RPMI7951 (cell line): ENCODE results near the gene LGALS7. TPM values are rescaled to one million over a fixed set of nuclear protein-coding genes. Genes with fewer than 3 reads are reported as not detected.

Experiments used
- DNase-seq: peaks from one replicate; pipeline ENCODE4 v3.0.0-alpha.2; 2012; ENCODE audit warnings: low read depth
- total RNA-seq: library from RNA; depleted of rRNA; stranded (reverse); fragments of >200 nt; shearing (Covaris generic); gene quantifications from 2 replicates; pipeline ENCODE4 v1.2.3, GENCODE V29; 2014

Gene LGALS7
- total RNA-seq, 1 experiment from 2014 or later: not detected

DNA sequence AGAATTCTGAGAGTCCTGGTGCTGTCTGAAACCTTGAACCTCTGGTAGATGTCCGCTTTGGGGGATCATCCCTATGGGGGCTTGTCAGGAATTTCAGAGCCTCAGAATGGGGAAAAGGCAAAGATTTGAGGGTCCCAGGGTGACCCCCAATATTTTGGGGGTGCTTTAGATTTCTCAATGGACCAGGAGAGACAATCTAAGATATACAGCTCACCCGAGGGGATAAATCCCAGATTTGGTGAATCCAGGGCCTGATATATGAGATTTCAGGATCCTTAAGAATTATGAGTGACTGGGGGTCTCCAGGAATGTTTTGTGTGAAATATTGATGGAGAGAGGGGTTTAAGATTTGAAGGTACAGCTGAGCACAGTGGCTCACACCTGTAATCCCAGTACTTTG lies 32.4 kb downstream of the LGALS7 start:
- DNase-seq: no peak

DNA sequence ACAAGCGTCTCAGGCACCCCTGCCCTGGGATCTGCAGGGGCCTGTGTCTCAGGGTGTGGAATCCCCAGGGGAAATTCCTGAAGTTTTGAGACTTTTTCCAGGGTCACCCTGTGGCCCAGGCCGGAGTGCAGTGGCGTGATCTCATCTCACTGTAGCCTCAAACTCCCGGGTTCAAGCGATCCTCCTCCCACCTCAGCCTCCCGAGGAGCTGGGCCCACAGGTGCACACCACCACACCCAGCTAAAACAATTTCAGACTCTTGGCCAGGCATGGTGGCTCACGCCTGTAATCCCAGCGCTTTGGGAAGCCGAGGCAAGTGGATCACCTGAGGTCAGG lies 33.1 kb downstream of the LGALS7 start:
- DNase-seq: no peak

DNA sequence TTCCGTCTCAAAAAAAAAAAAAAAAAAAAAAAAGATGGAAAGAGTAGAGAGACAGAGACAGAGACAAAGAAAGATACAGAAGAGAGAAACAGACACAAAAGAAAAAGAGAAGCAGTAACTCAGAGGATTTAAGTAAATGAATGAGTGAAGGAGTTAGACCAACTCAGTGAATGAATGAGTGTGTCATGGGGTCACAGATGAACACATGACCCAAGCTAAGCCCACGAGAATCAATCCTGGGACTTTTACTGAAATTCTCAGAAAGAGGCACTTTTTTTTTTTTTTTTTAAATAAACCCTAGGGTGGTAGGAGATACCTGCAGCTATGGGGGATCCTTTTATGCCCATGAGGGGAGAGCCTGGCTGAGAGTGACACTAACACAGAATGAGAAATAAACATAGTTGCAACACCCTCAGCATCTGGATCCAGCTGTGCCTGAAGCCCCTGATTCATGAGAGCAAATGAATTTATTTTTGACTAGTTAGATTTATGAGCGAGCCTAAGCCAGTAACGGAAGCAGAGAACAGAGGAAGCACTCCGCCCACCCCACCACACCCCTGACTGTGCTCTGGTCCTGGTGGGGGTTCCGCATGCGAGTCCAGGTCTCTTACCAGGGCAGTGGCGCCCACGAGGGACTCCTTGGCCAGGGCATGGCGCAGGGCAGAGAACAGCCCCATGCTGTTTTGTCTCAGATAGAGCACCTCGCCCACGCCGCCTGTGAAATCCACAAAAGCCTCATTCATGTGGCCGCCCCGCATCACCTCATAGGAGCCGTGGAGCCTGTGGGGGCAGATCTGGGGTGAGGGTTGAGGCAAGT lies 33.7 kb downstream of the LGALS7 start:
- DNase-seq: no peak

DNA sequence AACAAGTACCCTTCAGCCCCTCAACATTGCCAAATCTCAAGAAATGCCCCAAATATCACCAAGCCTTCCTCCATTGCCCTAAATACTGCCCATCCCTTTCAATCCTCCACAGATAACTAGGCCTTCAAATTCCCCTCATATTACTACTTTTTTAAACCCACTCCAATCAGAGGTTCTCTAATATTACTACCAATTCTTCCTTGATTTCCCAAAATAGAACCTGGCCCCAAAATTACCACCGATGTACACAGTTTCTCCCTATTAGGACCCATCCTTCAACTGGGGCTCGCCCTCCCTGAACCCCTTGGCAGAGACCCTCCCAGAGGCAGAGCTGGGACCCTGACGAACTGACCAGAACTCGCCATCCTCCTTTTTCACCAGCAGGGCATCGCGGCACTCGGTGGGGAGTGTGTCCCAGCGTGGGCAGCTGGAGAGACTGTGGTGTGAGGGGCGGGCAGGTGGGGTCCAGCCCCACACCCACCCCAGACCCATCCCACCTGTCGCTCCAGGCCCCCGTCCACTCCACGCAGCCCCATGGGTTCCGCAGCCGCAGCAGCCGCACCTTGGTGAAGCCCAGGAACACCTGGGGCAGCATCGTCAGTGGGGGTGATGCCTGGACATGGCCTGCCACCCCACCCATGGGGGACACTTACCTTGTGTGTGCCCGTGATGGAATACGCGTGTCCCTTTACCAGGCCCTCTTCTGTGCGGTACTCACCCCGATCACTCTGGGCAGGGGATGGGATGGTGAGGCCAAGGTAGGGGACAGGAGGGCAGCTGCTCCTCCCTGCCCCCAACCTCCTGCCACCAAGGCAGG lies 35.2 kb downstream of the LGALS7 start:
- DNase-seq: no peak

DNA sequence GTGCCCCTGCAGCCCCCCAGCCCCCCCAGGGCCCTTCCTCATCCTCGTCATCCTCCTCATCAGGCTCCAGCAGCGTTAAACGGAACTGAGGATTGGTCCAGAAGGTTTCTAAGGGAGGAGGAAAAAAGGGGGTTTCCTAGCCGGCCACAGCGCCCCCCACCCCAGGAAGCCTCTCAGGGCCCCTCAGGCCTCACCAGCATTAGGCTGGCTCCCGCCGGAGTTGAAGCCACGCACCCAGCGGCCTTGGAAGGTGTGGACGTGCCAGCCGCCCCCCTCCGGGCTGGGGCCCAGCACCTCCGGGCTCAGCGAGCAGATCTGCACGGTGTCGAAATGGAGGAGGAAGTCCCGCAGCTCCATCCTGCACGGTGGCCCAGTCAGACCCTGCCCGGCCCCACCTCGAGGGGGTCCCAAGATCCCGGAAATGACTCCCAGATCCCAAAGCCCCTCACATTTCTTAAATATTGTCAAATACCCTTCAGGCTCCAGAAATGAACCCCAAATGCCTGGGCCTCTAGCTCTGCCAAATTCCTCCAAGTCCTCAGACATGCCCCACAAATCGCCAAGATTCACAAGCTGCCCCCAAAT lies 35.9 kb downstream of the LGALS7 start:
- no peak for DNase-seq

DNA sequence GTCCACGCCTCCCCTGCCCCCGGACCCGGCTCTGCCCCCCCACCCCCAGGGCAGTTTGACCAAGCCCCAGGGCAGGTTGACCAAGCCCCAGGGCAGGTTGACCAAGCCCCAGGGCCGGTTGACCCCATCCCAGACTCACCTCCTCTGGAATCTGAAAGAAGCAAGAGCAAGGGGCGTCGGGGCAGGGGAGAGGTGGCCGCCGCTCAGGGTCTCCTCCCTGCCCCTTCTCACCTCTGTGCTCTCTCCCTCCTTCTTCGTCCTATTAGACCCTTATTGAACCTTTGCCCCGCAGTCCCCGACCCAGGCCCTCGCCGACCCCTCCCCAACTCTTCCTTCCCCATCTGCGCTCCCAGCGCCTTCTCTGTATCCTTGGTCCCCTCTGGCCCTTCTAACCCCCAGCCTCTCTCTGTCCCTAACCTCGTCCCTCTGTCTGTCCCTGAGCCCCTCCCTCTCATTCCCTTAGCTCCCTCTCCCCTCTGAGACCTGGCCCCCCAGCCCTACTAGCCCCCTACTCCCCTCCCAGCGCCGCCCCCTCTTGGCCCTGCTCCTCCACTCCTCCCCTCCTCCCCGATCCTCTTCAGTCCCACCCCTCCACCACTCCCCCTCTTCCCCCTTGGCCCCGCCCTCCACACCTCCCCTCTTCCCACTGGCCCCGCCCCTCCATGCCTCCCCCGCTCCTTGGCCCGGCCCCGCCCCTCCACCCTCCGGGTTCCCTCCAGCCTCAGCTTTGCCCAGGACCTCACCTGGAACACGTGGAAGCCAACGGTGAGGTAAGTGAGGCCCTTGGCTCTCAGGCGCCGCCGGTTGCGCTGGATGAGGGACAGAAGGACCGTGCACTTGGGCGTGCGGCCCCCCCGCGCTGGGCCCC lies 36.7 kb downstream of the LGALS7 start:
- peak; percentile 34 for DNase-seq

DNA sequence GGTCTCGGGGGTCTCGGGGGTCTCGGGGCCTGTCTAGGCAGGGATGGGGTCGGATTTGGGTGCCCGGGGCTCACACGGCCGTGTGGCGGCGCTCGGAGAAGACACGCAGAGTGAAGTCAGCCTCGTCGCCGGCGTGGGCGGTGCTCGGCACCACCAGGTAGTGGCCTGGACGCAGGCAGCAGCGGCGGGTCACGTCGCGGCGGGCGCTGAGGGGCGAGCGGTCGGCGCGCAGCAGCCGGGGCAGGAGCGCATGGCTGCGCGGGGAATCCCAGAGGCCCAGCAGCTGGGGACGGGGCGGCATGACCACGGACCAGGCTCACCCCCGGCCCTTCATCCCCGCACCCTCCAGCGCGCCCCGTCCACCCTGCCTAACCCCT lies 37.3 kb downstream of the LGALS7 start:
- peak; percentile 44 for DNase-seq

DNA sequence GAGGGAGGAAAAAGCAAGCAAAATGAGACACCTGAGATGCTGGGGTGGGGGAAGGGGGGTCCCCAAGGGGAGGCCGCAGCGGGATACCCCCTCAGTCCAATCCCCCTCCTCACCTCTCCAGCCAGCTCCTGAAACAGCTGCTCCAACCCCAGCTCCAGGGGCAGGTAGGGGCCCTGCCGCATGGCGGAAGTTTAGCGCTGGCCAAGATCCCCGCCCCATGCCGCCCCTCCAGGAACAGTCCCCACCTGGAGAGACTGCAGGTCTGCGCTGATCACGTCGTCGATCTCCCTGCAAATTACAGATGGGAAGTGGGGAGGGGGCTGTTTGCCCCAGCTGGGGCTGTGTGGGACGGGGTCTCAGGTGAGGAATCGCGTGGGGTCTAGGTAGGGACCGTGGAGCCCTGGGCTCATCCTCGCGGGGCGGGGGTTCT lies 38.0 kb downstream of the LGALS7 start:
- DNase-seq: no peak

DNA sequence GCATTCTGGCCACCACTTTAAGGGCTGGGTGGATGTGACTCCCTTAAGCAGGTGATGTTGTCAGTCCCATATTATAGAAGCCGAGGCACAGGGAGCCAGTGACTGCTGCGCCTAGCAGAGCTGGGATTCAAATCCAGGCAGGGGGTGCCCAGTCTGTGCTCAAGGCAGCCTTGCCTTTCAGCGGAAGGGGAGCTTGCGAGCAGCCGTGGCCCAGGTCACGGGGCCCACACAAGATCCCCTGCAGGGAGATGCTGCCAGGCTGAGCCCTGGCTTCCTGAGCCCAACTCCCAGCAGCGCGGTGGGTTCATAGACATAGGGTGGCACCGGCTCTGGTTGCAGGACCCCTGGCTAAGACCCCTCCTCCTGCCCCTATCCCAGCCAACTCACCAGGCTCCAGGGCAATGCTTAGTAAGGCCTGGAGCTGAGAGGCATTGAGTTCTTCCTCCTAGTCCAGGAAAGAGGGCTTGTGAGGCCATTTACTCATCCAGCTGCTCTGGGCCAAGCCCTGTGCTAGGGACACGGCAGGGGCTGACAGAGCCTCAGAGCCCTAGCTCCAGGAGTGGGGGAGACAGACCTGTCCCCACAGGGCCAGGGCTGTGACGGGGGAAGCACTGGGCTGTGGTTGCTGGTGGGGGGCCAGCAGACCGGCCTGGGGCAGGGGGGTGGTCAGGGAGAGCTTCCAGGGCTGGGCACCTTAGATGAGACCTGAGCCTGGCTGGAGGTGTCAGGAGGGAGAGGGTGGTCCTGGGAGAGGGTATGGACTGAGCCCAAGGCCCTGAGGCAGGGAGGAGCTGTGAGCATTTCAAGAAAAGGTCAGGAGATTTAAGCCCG lies 38.7 kb downstream of the LGALS7 start:
- DNase-seq: peak; percentile 48

DNA sequence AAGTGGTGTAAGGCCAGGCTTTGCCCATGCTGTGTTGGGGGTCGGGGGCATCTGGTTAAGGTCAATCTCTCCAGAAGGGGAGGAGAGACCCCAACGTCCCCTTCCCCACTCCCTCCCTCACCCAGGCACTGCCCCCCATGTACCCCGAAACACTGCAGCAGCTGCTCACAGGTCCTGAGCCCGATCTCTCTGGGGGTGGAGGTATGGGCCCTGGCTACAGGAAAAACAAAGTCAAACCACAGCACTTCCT lies 39.2 kb downstream of the LGALS7 start:
- DNase-seq: no peak

DNA sequence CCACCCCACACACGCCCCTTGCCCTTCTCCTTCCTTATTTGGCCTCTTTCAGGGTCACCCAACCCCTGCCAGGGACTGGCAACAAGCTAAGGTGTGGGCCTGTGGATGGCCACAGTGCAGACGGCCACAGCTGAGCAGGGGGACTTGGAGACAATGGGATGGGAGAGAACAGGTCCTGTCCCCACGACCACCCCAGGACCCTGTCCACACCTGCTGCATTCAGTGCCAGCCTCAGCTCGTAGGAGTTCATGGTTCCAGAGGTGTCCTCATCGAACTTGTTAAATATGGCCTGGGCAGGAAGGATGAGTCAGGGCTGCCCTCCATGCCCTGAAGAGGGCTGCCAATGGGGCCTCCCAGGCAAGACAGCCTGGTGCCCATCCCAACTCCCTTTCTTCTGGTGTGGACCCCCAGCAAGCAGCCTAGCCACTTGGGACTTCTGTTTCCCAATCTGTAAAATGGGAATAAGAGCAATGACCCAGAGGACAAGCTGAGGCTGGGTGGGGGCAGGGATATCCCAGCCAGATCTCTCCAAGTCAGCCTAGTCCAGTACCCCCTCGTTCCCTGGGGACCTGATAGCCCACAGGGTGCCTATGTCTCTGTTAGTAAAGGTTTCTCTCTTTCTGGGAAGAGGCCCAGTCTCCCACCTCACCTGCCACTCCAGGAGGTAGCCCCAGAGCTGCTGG lies 39.7 kb downstream of the LGALS7 start:
- no peak for DNase-seq

DNA sequence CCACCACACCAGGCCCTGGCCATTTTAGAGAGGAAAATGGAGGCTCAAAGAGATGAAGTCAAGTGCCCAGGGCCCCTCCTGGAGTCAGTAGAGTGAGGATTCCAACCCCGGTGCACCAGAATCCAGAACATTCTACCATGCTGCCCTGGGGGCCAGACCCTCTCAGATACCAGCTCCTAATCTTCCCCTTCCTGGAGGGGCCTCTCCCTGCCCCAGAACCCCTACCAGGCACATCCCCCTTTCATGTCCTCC lies 40.1 kb downstream of the LGALS7 start:
- no peak for DNase-seq

DNA sequence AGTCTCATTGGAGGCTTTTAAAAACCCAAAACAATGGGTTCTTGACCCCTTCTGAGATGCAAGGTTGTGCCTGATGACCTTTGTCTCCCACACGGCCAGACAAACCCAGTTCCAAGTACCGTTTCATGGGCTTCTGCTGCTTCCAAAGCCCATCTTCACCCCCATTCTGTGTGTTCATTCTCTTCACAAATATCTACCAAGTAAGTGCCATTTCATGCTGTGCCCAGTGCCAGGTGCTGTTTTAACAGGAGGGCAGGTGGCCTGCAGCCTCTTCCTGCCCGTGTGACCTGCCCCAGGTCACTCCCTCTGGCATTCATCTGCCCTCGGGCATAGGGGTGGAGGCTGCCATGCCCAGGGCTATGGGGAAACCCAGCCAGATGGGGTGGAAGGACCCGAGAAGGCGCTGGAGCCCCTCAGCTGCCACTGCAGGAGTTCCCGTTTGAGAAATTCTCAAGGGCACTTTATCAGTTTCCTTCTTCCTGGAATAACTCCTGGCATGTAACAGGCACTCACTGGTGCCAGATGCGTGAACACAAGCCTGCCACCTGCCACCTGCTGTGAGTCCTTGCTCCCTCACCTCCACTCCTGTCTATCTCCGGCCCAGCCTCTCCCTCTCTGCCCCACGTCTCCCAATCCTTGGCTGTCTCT lies 41.5 kb downstream of the LGALS7 start:
- no peak for DNase-seq

DNA sequence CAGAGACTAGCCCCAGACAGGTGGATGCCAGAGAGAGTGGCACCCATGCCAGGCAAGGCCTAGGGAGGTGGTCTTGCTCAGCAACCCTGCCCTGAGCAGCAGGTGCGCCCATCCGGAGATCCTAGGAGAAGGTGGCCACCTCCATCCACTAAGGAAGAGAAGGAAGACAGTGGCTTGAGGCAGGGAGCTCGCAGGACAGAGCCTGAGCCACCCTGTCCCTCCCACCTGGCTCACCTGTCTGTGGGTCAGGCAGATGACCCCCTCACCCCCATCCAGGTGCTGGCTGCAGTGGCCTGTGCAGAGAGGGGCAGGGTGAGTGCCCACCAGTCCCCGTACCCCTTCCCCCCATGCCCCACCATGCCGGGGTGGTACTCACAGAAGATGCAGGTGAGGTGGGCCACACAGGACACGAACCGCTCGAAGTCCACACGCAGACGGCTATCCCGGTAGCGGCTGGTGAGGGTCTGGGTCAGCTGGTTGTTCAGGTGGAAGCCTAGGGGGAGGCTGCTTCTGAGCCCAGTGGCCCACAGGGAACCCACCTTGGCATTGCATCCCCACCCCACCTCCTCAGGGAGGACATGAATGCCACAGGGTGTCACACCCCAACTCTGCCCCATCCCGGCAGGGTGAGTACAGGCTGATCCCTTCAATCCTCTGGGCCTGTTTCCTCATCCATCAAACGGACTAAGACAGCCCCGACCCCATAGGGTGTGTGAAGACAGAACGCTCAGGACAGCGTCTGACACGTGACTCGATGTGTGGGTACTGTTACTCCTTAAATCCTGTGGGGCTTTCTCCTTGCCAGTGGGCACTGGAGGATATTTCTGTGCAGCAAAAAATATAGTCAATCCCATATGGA lies 42.4 kb downstream of the LGALS7 start:
- no peak for DNase-seq

DNA sequence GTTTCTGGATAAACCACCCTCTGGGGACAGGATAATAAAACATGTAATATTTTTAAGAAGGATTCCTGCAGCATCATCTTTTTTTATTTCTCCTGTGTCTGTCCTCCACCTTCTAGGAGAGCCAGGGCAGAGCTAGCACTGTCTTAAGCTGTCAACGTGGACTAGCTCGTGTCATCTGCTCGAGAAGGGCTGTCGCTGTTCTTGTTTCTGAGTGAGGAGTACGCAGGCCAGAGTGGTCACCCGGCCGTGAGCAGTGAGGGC lies 42.9 kb downstream of the LGALS7 start:
- DNase-seq: no peak

DNA sequence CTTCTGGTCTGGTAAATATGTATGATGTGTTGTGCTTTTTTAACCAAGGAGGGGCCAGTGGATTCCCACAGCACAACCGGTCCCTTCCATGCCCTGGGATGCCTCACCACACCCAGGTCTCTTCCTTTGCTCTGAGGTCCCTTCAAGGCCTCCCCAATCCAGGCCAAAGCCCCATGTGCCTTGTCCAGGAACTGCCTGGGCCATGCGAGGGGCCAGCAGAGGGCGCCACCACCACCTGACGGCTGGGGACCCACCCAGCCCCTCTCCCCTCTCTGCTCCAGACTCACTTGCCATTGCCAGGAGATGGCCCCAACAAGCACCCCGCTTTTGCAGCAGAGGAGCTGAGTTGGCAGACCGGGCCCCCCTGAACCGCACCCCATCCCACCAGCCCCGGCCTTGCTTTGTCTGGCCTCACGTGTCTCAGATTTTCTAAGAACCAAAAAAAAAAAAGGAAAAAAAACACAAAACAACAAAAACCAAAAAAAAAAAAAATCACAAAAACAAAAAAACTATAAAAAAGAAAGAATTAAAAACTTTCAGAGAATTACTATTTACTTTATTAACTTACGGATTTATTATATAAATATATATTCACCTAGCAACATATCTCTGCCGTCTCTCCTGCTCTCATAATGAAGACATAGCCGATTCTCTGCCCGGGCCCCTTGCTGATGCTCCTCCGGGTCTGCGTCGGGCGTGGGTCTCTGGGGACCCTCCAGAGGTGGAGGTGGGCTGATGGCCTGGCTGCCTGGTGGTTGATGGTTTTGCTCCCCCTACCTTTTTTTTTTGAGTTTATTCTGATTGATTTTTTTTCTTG lies 43.5 kb downstream of the LGALS7 start:
- DNase-seq: peak; percentile 54

DNA sequence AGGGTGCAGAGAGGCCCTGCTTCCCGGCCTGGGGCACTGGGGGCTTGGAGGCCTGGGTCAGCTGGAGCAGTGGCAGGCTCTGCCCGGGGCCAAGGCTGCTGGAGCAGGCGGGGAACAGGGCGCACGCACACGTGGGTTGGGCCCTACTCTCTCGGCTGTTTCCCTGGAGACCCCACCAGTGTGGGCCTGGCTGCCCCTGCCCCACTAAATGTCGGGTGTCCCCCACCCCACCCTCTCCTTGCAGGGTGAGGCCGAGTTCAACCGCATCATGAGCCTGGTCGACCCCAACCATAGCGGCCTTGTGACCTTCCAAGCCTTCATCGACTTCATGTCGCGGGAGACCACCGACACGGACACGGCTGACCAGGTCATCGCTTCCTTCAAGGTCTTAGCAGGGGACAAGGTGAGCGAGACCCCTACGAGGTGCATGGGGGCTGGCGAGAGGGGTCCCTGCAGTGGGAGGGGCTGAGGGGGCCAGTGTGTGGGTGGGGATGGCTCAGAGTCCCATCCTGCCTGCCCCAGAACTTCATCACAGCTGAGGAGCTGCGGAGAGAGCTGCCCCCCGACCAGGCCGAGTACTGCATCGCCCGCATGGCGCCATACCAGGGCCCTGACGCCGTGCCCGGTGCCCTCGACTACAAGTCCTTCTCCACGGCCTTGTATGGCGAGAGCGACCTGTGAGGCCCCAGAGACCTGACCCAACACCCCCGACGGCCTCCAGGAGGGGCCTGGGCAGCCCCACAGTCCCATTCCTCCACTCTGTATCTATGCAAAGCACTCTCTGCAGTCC lies 44.4 kb downstream of the LGALS7 start:
- DNase-seq: no peak
